ENCODE results near the gene TBC1D22A.

The TBC1D22A gene

GRCh38 chr22:47021371-47022074 is 259.1 kb downstream of the TBC1D22A start:
- DNase-seq = no peak

DNA sequence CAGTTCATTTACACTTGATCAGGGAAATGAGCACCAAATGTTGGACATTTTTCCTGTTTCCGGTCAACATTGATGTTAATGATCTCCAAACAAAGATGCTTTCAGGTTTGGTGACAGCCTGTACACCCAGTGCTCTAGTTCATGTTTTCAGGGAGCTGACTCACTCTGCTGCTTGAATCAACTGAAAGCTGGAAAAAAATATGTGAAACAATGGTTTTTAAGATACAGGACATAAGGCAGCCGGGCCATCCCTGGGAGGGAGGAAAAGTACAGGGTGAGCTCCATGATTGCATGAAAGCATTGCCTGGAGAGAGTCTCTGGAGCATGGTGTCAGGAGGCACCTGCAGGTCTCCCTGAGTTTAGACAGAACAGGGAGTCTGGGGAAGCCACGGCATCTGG is 259.6 kb downstream of the TBC1D22A start:
- DNase-seq = no peak

DNA sequence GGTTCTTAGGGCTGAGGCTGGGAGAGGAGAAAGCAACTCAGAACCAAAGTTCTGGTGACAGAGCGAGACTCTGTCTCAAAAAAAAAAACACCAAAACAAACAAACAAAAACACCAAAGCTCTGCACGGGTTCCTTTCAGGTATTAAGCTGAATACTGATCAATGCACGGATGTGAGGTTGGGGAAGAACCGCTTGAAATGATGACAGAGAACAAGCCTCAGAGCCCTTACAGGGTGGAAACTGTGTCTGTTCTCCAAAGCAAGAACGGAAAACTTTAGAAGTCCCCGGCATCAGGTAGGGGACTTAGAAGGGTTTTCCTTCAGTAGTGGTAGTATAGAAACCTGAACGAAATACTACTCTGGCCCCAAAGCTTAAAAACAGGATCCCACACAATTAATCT is 260.0 kb downstream of the TBC1D22A start:
- DNase-seq = no peak

GRCh38 chr22:47023871-47024270 is 261.4 kb downstream of the TBC1D22A start:
- no peak for DNase-seq

DNA sequence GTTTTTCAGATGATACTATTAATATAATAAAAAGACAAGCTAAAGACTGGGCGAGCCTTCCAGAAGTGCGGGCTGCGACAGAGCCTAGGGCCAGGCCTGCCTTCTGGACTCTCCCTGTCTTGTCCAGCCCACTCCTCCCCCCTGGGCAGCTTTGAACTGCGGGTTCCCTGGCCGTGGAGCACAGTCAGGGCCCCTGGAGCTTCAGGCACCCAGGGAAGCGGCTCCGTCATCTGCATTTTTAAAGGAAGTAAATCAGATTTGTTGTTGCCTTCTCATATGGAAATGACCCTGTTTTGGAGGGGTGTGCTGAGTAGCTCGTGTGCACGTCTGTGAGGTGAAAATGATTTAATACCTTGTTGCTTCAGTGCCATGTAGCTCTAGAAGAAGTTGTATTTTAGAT is 265.3 kb downstream of the TBC1D22A start:
- no peak for DNase-seq

DNA sequence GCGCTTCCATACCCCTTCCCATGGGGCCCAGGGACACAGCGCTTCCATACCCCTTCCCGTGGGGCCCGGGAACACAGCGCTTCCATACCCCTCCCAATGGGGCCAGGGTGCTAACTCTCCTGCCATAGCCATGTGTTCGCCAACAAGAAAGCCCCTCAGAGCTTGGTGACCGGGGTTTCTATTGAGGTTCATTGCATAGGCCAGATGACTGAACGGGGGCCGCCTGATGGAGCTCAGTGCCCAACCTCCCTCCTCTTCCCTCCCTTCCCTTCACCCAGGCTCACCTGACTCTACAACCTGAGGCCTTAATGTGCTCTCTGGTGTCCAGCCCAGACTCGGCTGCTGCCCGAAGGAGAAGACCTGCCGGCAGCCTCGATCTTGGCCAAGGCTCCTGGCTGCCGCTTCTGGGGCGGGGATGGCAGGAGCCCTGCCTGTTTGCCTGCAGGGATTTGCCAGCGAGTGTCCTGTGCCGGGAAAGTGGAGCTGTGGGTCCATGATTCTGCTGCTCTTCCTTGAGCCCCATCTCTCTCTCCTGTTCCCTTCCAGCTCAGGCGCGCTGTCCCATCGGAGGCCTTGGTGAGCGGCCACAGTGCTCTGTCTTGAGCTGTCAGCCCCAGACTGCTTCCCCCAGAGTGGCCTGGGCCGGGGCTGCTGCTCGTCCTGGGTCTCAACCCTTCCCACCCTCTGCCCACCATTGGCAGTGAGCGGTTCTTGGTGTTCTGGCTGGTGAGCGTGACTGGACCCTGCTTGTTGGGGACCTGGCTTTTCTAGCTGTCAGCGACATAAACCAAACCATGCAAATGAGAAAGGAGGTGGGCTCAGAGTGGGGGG is 267.0 kb downstream of the TBC1D22A start:
- no peak for DNase-seq

GRCh38 chr22:47030143-47030661 is 267.8 kb downstream of the TBC1D22A start:
- DNase-seq = no peak

- DNase-seq = no peak
Measured at GRCh38 chr22:47030881-47031627, 268.6 kb downstream of the TBC1D22A start.

- DNase-seq = no peak
Measured at GRCh38 chr22:47031628-47031915, 269.1 kb downstream of the TBC1D22A start.

GRCh38 chr22:47032091-47032943 is 269.9 kb downstream of the TBC1D22A start:
- no peak for DNase-seq

DNA sequence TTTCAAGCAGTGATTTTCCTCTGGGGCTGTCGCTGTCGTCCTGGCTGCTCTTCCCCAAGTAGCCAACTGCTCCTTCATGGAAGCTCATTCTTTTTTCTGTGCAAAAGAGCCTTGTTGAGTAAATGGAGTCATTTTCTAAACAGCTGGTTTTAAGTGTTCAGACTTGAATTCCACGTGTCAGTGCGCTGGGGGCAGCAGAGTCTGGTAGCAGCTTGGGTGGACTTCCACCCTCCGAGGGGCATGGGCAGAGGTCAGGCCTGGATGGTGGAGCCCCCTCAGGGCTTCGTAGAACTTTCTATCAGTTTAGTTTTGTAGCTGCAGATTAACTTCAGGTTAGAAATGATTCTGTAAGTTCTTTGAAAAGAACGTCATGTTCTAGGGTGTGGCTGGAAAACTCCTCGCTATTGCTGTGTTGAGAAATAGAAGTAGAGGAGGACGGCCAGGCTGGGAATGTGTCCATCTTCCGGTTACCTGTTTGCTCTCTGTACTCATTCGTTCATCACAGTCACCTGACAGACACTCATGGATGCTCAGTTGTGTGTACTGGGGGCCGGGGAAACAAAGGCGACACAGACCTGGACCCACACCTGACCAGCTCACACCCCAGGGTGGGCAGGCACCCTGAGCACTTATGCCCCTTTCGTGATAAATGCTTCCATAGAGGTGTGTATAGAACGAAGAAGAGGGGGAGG is 270.7 kb downstream of the TBC1D22A start:
- DNase-seq = no peak

DNA sequence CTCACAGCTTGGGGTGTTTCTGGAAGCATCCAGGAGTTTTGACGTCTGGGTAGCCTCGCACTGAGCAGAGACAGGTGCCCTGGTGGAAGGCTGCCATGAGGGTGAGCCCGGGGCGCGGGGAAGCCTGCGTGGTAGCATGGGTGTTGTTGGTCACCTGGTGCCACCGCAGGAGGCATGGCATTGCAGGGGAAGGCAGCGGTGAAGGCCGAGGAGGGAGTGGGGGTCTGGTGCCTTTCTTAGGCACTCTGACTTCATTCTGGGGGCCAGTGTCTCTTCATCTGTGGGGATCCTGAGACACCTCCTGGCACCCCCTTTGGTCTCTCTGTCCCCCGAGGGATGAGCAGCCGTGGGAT is 271.2 kb downstream of the TBC1D22A start:
- DNase-seq = no peak

DNA sequence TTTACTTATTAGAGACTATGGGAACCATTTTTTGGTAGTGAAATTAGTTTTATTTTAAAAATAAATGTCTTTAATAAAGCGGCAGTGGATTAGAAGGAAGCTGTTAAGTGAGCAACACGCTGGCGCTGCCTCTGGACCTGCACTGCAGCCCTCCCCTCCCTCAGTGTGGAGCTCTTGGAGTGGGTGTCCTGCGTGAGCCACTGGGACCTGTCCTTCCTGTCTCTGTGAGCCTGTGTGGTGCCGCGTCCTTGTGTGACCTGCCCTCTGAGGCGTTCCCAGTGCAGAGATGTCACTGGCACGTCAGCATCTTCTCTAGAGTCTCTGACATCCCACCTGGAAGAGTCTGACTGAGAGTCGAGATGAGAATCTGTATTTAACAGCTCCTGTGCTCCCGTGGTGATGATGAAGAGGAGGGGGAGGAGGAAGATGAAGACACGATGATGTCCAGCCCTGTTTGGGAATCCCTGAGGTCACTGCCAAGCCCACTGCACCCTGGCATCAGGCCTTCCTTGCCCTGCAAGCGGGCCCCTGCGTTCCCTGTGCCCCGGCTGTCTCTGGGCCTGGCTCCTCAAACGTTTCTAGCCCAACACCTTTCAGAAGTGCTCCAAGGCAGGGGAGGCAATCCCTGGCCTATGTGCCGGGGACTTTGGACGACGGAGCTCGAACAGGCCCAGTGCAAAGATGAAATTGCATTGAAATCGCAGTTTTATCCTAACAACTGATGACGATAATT is 271.8 kb downstream of the TBC1D22A start:
- no peak for DNase-seq

DNA sequence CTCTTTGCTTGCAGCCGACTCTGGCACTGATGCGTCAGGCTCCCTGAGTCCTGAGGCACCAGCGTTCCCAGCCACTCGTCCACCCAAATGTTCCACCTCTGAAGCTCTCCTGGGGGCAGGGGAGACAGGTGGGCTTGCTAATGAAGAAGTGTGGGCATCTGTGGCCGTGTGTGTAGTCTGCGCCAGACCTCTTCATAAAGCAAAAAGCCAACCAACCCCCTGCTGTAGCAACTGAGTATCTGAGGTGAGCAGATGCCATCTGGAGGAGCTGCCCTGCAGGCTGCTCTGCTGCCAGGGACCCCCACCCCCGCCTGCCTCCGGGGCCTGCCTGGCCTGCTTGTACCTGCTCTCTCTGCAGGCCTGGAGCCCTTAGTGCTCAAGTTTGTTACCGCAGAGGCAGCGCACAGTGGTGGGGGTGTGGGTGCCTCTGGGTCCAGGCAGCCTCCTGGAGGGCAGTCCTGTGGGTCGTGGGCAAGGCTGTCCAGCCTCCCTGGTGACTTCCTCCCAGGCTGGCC is 272.5 kb downstream of the TBC1D22A start:
- no peak for DNase-seq

DNA sequence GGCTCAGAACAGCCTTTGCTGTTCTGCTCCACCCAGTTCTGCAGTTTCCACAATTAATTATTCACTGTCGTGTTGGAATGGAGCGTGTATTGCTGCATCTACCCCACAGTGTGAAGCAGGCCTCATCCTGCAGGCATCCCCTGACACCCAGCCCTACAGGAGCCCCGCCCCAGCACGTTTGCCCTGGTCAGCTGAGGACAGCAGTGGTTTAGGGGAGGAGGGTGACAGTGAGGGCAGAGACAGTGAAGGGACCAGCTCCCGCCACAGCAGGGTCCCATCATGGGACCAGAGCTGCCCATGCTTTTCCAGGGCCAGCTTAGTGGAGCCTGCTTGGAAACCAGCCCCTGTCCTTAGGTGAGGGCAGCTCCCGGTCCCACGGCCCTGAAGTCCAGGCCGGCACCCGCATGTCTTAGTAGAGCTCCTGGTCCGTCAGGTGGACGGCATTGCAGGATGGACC is 273.0 kb downstream of the TBC1D22A start:
- no peak for DNase-seq

DNA sequence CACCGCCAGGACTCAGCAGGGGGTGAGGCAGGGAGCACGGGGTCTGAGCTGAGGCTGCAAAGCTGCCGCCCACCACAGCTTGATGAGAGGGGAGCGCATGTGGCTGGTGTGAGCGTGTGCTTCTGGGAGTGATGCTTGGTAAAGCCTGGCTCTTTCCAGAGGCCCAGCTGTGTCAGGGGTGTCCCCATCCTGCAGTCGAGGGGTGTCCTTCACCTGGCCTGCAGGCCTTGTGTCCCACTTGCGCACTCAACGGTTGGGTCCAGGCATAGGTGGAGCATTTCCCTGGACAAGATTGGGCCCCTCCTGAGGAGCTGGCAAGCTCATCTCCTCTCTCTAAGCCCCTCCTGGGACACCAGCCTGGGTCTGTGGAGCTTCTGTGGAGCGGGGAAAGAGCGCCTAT is 273.9 kb downstream of the TBC1D22A start:
- no peak for DNase-seq

- DNase-seq = no peak
Measured at GRCh38 chr22:47036936-47037485, 274.6 kb downstream of the TBC1D22A start.

- DNase-seq = no peak
Measured at GRCh38 chr22:47038206-47038835, 275.9 kb downstream of the TBC1D22A start.

GRCh38 chr22:47039356-47039755 is 276.9 kb downstream of the TBC1D22A start:
- DNase-seq = no peak

Data from activated CD4-positive, alpha-beta T cell treated with anti-CD3 and anti-CD28 coated beads, Interleukin-2, amount 50 U/mL, for 1 hour (primary cell).